Chondrocyte (in vitro differentiated cells): Measurements from ENCODE around the gene GYPC. TPM values are rescaled to one million over a fixed set of nuclear protein-coding genes. Genes with fewer than 3 reads are reported as not detected.

Source experiments
- DNase-seq: peaks from one replicate; pipeline ENCODE4 v3.0.0; 2021; ENCODE audit warnings: mixed read lengths, low spot score
- H3K27ac Mint-ChIP-seq: one replicate; pipeline ENCODE4 v1.8.0; 2021; ENCODE audit warnings: mild to moderate bottlenecking, moderate library complexity, mixed read lengths; ENCODE audit not compliant: unreplicated experiment
- H3K27me3 Mint-ChIP-seq: 2 replicates; pipeline ENCODE4 v1.8.0; 2021; ENCODE audit warnings: low read depth, mixed read lengths
- H3K36me3 Mint-ChIP-seq: 2 replicates; pipeline ENCODE4 v1.8.0; 2021; ENCODE audit warnings: low read depth, mixed read lengths
- H3K4me1 Mint-ChIP-seq: 2 replicates; pipeline ENCODE4 v1.8.0; 2021; ENCODE audit warnings: low read depth, mild to moderate bottlenecking, mixed read lengths
- H3K4me3 Mint-ChIP-seq: one replicate; pipeline ENCODE4 v1.8.0; 2021; ENCODE audit warnings: mild to moderate bottlenecking, moderate library complexity, mixed read lengths; ENCODE audit not compliant: unreplicated experiment
- H3K9me3 Mint-ChIP-seq: 2 replicates; pipeline ENCODE4 v1.8.0; 2021; ENCODE audit warnings: low read depth, mixed read lengths
- total RNA-seq: library from RNA; stranded (reverse); gene quantifications from 3 replicates; pipeline ENCODE4 v1.2.1, GENCODE V29; 2021
- TF ChIP-seq, protein P1 (sequence below): fragments of 200-600 bp; sonication (generic); IDR thresholded peaks from 2 replicates; pipeline ENCODE4 v1.5.0; 2021; ENCODE audit warnings: antibody characterized with exemption, mild to moderate bottlenecking, moderate library complexity

The GYPC gene
- total RNA-seq, 1 donor from 2014 or later = 46.4 TPM

GRCh38 chr2:126696644-126697520 is 40.9 kb downstream of the GYPC start:
- H3K4me1 Mint-ChIP-seq = peaks cover 14% of the 10 kb centered on the region
- no peak overlapping the region for H3K27ac Mint-ChIP-seq
- H3K9me3 Mint-ChIP-seq = peaks cover 14% of the 10 kb centered on the region
- DNase-seq = no peak
- H3K27me3 Mint-ChIP-seq = no peaks in the 10 kb centered on the region
- H3K36me3 Mint-ChIP-seq = peaks cover 34% of the 10 kb centered on the region
- no peak overlapping the region for H3K4me3 Mint-ChIP-seq
- TF ChIP-seq, protein P1, sequence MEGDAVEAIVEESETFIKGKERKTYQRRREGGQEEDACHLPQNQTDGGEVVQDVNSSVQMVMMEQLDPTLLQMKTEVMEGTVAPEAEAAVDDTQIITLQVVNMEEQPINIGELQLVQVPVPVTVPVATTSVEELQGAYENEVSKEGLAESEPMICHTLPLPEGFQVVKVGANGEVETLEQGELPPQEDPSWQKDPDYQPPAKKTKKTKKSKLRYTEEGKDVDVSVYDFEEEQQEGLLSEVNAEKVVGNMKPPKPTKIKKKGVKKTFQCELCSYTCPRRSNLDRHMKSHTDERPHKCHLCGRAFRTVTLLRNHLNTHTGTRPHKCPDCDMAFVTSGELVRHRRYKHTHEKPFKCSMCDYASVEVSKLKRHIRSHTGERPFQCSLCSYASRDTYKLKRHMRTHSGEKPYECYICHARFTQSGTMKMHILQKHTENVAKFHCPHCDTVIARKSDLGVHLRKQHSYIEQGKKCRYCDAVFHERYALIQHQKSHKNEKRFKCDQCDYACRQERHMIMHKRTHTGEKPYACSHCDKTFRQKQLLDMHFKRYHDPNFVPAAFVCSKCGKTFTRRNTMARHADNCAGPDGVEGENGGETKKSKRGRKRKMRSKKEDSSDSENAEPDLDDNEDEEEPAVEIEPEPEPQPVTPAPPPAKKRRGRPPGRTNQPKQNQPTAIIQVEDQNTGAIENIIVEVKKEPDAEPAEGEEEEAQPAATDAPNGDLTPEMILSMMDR = no peak

DNA sequence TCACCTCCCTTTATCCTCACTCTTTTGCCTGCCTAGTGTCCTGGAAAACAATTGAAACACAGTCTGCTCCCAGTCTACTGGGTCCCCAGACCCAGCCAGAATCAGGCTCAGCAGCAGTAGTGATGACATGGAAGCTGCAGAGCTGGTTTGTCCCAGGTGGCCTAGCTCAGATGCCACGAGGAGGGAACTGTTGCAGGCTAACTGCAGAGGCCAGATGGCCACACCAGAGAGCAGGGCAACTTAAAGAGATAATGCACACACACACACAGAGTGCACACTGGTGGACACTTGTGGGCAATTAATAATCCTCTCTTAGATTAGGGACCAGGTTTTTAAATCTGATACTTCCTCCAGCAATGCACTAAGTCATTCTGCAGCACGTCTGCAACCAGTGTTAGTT is 42.4 kb downstream of the GYPC start:
- DNase-seq = no peak
- TF ChIP-seq, protein P1 = no peak
- Mint-ChIP-seq H3K4me3 (no peak overlapping the region), H3K4me1 (peaks cover 14% of the 10 kb centered on the region), H3K9me3 (peaks cover 7% of the 10 kb centered on the region), H3K27ac (no peak overlapping the region), H3K27me3 (no peaks in the 10 kb centered on the region), H3K36me3 (peaks cover 25% of the 10 kb centered on the region)

DNA sequence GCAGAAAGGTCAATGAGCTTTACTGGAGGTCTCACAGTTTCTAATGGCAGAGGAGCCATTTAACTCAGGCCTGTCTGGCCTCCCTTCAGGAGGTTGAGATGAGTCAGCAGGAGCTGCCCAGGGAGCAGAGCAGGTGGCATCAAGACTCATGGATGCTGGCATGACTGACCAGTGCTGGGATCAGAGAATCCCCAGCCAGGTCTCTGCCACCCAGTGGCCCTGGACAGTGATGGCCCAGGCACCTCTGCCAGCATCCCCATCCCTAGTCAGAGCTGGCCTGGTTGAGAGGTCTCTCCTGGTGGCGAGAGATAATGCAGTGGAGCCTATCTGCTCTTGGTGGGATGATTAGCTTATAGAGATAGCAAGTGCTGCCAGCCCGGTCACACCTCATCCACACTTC is 43.1 kb downstream of the GYPC start:
- DNase-seq = no peak
- H3K4me1 Mint-ChIP-seq = peaks cover 14% of the 10 kb centered on the region
- peaks cover 21% of the 10 kb centered on the region for H3K36me3 Mint-ChIP-seq
- TF ChIP-seq, protein P1 = no peak
- no peak overlapping the region for H3K27ac Mint-ChIP-seq
- no peaks in the 10 kb centered on the region for H3K27me3 Mint-ChIP-seq
- H3K9me3 Mint-ChIP-seq = peaks cover 6% of the 10 kb centered on the region
- H3K4me3 Mint-ChIP-seq = no peak overlapping the region

DNA sequence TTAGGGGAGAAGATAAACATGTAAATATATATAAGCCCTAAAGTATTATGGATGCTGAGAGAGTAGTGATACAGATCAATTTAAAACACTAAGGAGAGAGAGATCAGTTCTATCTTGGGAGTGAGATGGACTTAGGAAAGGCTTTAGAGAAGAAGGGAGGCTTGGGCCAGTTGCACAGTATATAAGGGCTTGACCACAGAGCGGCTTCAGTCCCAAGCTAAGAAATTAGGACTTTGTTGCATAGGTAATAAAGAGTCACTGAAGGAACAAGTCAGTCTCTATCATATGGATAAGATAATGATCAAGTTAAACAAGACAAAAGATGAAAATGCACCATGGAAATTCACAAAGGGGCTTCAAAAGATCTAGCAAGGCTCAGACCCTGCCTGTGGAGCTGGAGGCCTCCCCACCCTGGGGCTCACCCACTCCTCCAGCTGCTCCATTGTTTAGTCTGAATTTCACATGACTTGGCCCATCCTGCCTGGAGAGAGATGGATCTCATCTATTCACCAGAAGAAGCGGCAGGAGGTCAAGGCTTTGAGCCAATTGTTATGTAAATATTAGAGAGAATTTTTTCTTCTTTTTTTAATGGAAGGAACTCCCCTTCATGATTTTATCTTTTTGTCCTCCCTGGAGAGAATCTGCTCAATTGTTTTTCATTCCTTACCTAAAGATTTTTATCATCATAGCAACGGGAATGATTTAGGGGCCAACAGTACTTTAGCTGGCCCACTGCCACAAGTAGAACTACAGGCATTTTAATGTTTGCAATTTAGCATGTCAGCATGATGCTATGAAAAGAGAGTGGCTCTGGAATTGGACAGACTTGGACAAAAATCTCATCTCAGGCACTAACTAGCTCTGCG is 44.0 kb downstream of the GYPC start:
- DNase-seq = no peak
- peaks cover 6% of the 10 kb centered on the region for H3K9me3 Mint-ChIP-seq
- H3K27me3 Mint-ChIP-seq = no peaks in the 10 kb centered on the region
- H3K4me1 Mint-ChIP-seq = peaks cover 17% of the 10 kb centered on the region
- TF ChIP-seq, protein P1 = no peak
- H3K4me3 Mint-ChIP-seq = no peak overlapping the region
- H3K27ac Mint-ChIP-seq = no peak overlapping the region
- peaks cover 15% of the 10 kb centered on the region for H3K36me3 Mint-ChIP-seq

DNA sequence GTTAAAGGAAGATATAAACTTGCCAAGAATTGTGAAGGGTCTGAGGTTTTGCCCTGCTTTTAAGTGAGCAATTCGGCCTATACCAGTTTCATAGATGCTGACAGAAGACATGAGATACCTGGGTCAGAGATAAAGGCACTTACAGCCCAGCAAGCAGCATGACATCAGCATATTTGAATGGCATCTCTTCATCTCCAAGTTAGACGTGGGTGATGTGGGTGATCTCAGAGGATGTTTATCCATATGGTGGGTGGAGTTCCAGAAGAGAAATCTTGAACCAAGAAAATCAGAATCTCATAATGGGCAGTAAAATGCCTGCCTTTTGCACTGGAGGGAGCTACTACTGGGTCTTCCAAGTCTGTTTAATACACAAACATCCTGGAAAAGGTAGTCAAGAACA is 44.7 kb downstream of the GYPC start:
- H3K4me1 Mint-ChIP-seq = peaks cover 17% of the 10 kb centered on the region
- no peak overlapping the region for H3K4me3 Mint-ChIP-seq
- H3K27ac Mint-ChIP-seq = no peak overlapping the region
- peaks cover 13% of the 10 kb centered on the region for H3K36me3 Mint-ChIP-seq
- DNase-seq = no peak
- H3K27me3 Mint-ChIP-seq = no peaks in the 10 kb centered on the region
- TF ChIP-seq, protein P1 = no peak
- peaks cover 6% of the 10 kb centered on the region for H3K9me3 Mint-ChIP-seq
